ENCODE measurements around the gene MEX3C.

- TF ChIP-seq SMC3 (IDR thresholded peaks at IDR 0.05; ENCODE audit: low read depth, low read length) = no peak
- no peak for TF ChIP-seq CTCF (conservative IDR thresholded peaks at IDR 0.05; ENCODE audit: low read depth, low read length)
- no peak for TF ChIP-seq MXI1 (IDR thresholded peaks at IDR 0.05; ENCODE audit: borderline replicate concordance, low read depth, low read length)
- TF ChIP-seq MAZ (IDR thresholded peaks at IDR 0.05; ENCODE audit: borderline replicate concordance, low read depth, low read length) = no peak
These were observed 42.9 kb downstream of the MEX3C start for GRCh38 chr18:51154431-51155063.
